ENCODE data around the gene CLPTM1. TPM values are rescaled to one million over a fixed set of nuclear protein-coding genes. Genes with fewer than 3 reads are reported as not detected.
A peak's percentile ranks its signal among the peaks of the same experiment; 100 is the strongest.

Gene CLPTM1
- total and polyA plus RNA-seq, 2 donors (not counting 3 experiments of a cell fraction or from before 2014, with no cell fraction given), result 108 to 176 TPM

DNA sequence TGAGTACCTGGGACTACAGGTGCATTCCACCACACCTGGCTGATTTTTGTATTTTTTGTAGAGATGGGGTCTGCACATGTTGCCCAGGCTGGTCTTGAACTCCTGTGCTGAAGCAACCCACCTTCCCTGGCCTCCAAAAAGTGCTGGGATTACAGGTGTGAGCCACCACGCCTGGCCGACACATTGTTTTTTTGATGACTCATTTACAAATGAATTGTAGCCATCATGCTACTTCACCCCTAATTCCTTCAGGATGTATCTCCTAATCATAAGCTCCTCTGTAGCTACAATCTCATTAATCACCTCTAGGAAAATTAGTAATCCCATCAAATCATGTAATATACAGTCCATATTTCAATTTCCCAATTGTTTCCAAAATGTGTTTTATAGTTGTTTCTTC, 64.0 kb downstream of the CLPTM1 start:
- FAIRE-seq (peak; percentile 24), DNase-seq (ENCODE audit: low read depth, low spot score) (no peak)
- Histone ChIP-seq H3K4me1 (ENCODE audit: control insufficient read depth, extremely low read depth, insufficient read depth, low read length) (no peaks in the 10 kb centered on the region), H3K9ac (replicated peaks; ENCODE audit: extremely low read depth, insufficient read depth, low read length) (no peak overlapping the region), H3K36me3 (ENCODE audit: control insufficient read depth in 2 of 2, extremely low read depth in 1 of 2, insufficient read depth in 2 of 2, low read length in 2 of 2) (no peaks in the 10 kb centered on the region), H3K79me2 (ENCODE audit: control insufficient read depth, insufficient read depth, low read length) (no peaks in the 10 kb centered on the region), H2AFZ (ENCODE audit: low read depth, low read length) (no peak overlapping the region), H4K20me1 (replicated peaks; ENCODE audit: control insufficient read depth, extremely low read depth, insufficient read depth, low read length) (no peaks in the 10 kb centered on the region), H3K9me1 (replicated peaks; ENCODE audit: control insufficient read depth, extremely low read depth, insufficient read depth, low read length) (no peaks in the 10 kb centered on the region), H3K27ac (ENCODE audit: insufficient read depth, low read depth, low read length) (no peak overlapping the region), H3K9me3 (replicated peaks; ENCODE audit: control insufficient read depth, insufficient read depth, low read length) (no peaks in the 10 kb centered on the region), H3K27me3 (ENCODE audit: control insufficient read depth in 2 of 2, insufficient read depth in 2 of 2, low read length in 2 of 2) (no peaks in the 10 kb centered on the region), H3K4me2 (ENCODE audit: insufficient read depth, low read length) (no peak overlapping the region), H3K4me3 (replicated peaks in 1 of 3; ENCODE audit: insufficient read depth in 1 of 3, low read depth in 1 of 3, low read length in 3 of 3) (no peak overlapping the region)
- no TSS peak for BruUV-seq (replicated peaks)
- ChIA-PET CTCF (interaction anchor here (1.2 kb wide), 1 partner anchor 21 kb away, joined by 4 read pairs; no protein-coding TSS in a partner anchor), POLR2A (no interaction called here)
- intact Hi-C loops (cut with micrococcal nuclease), result no loop called here
- TF ChIP-seq POLR2AphosphoS5 (IDR thresholded peaks at IDR 0.05; ENCODE audit: insufficient read depth, low read depth, low read length) (no peak), FOS (IDR thresholded peaks at IDR 0.05; ENCODE audit: borderline replicate concordance, insufficient read depth, low read length) (no peak), JUN (IDR thresholded peaks at IDR 0.05; ENCODE audit: borderline replicate concordance, insufficient read depth, insufficient read length, low read depth) (no peak), POLR2A (IDR thresholded peaks at IDR 0.05; ENCODE audit: low read depth, low read length) (no peak), MYC (IDR thresholded peaks at IDR 0.05; ENCODE audit: low read depth, low read length) (no peak), EZH2 (IDR thresholded peaks at IDR 0.05; ENCODE audit: borderline replicate concordance, low read depth, low read length, severe bottlenecking) (no peak), GATA2 (IDR thresholded peaks at IDR 0.05; ENCODE audit: insufficient read depth, insufficient read length, low read depth, low read length) (no peak)
- TF ChIP-seq, protein P1, sequence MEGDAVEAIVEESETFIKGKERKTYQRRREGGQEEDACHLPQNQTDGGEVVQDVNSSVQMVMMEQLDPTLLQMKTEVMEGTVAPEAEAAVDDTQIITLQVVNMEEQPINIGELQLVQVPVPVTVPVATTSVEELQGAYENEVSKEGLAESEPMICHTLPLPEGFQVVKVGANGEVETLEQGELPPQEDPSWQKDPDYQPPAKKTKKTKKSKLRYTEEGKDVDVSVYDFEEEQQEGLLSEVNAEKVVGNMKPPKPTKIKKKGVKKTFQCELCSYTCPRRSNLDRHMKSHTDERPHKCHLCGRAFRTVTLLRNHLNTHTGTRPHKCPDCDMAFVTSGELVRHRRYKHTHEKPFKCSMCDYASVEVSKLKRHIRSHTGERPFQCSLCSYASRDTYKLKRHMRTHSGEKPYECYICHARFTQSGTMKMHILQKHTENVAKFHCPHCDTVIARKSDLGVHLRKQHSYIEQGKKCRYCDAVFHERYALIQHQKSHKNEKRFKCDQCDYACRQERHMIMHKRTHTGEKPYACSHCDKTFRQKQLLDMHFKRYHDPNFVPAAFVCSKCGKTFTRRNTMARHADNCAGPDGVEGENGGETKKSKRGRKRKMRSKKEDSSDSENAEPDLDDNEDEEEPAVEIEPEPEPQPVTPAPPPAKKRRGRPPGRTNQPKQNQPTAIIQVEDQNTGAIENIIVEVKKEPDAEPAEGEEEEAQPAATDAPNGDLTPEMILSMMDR (IDR thresholded peaks at IDR 0.05; ENCODE audit: extremely low read depth in 1 of 2, insufficient read depth in 1 of 2, low read depth in 1 of 2, low read length in 2 of 2), result no peak
- TF ChIP-seq, protein P2, sequence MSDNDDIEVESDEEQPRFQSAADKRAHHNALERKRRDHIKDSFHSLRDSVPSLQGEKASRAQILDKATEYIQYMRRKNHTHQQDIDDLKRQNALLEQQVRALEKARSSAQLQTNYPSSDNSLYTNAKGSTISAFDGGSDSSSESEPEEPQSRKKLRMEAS (IDR thresholded peaks at IDR 0.05; ENCODE audit: insufficient read depth, insufficient read length), result no peak
- dilution Hi-C loops (cut with MboI; ENCODE audit: extremely low pct_ligation_motif_present, low sequenced_read_pairs), result no loop called here

Measured in endothelial cell of umbilical vein (primary cell).